Thyroid gland (tissue), 4 donors: ENCODE data around the gene CDC26. TPM values are rescaled to one million over a fixed set of nuclear protein-coding genes. Genes with fewer than 3 reads are reported as not detected.

Experiments
- DNase-seq, 2 donors: peaks; one replicate each; pipeline ENCODE4 v3.0.0-alpha.2; 2019
- H3K27ac ChIP-seq, 3 donors: fragments of 200-600 bp; sonication (generic); 1 replicate in 2 of 3; 2 replicates in 1 of 3; pipeline ENCODE4 v1.5.1; 2016 to 2019; ENCODE audit warnings: mild to moderate bottlenecking in 1 of 3, moderate library complexity in 1 of 3
- H3K27me3 ChIP-seq: fragments of 200-600 bp; sonication (generic); one replicate; pipeline ENCODE4 v1.5.1; 2019
- H3K36me3 ChIP-seq, 2 donors: fragments of 200-600 bp; sonication (generic); one replicate each; pipeline ENCODE4 v1.5.1; 2016 to 2019
- H3K4me1 ChIP-seq, 2 donors: fragments of 200-600 bp; sonication (generic); one replicate each; pipeline ENCODE4 v1.5.1; 2017 to 2019
- H3K4me3 ChIP-seq, 3 donors: fragments of 200-600 bp; sonication (generic); replicated peaks in 1 of 3; 1 replicate in 2 of 3; 2 replicates in 1 of 3; pipeline ENCODE4 v1.5.1; 2016; ENCODE audit warnings: mild to moderate bottlenecking in 1 of 3
- H3K9me3 ChIP-seq: fragments of 200-600 bp; sonication (generic); one replicate; pipeline ENCODE4 v1.5.1; 2017
- CTCF ChIP-seq, 6 experiments: fragments of 200-600 bp in 3 of 6; fragments of 450-650 bp in 3 of 6; sonication (generic) in 3 of 6; IDR thresholded peaks; one replicate each; pipeline ENCODE4 v1.5.1; 2016 to 2019; ENCODE audit warnings: antibody characterized with exemption in 6 of 6, mild to moderate bottlenecking in 2 of 6, inconsistent platforms in 1 of 6, moderate library complexity in 1 of 6
- POLR2A ChIP-seq, 2 donors: fragments of 450-650 bp; IDR thresholded peaks; one replicate each; pipeline ENCODE4 v1.6.1; 2017; ENCODE audit warnings: antibody characterized with exemption in 2 of 2, mild to moderate bottlenecking in 2 of 2, moderate library complexity in 1 of 2
- WGBS, 2 donors: methylation state at CpG; one replicate each; pipeline ENCODE4 v1.1.5; 2017; 5-methylcytosine and 5-hydroxymethylcytosine counted together
- intact Hi-C: fragments of 100-400 bp; cut with DNase I; formaldehyde crosslinking; loops from one replicate; pipeline ENCODE4 v1.15.1; 2023
- total RNA-seq, 4 donors: library from RNA; depleted of rRNA; stranded (reverse); fragments of >200 nt; gene quantifications; one replicate each; pipeline ENCODE4 v1.2.3, GENCODE V29; 2016

CDC26 gene
- total RNA-seq, 4 donors from 2014 or later: 23.0 to 73.5 (median 38.3) TPM

GRCh38 chr9:113245894-113246293 lies 29.5 kb downstream of the CDC26 start:
- intact Hi-C loops: no loop called here
- Histone ChIP-seq H3K9me3 (no peaks in the 10 kb centered on the region), H3K27ac (no peak overlapping the region), H3K36me3 (no peaks in the 10 kb centered on the region), H3K4me1 (no peaks in the 10 kb centered on the region), H3K4me3 (no peak overlapping the region), H3K27me3 (no peaks in the 10 kb centered on the region)
- 92 to 93% methylated on average over 4 of the region's 4 CpGs for WGBS, 2 donors
- TF ChIP-seq CTCF (IDR thresholded peaks at IDR 0.05) (no peak), POLR2A (IDR thresholded peaks at IDR 0.05) (no peak)
- DNase-seq: no peak

GRCh38 chr9:113244556-113244955 lies 30.8 kb downstream of the CDC26 start:
- Histone ChIP-seq H3K27ac (no peak overlapping the region), H3K4me1 (no peaks in the 10 kb centered on the region), H3K9me3 (no peaks in the 10 kb centered on the region), H3K36me3 (no peaks in the 10 kb centered on the region), H3K27me3 (no peaks in the 10 kb centered on the region), H3K4me3 (no peak overlapping the region)
- DNase-seq: no peak
- intact Hi-C loops: no loop called here
- WGBS, 2 donors: 96 to 99% methylated on average over 2 of the region's 2 CpGs
- TF ChIP-seq CTCF (IDR thresholded peaks at IDR 0.05): no peak
- no peak for TF ChIP-seq POLR2A (IDR thresholded peaks at IDR 0.05)

GRCh38 chr9:113241161-113241560 lies 34.2 kb downstream of the CDC26 start:
- H3K27ac ChIP-seq: no peak overlapping the region
- 92 to 100% methylated on average over 2 of the region's 2 CpGs for WGBS, 2 donors
- H3K4me1 ChIP-seq: no peaks in the 10 kb centered on the region
- no peak for DNase-seq
- no peaks in the 10 kb centered on the region for H3K9me3 ChIP-seq
- no peaks in the 10 kb centered on the region for H3K36me3 ChIP-seq
- H3K4me3 ChIP-seq: no peak overlapping the region
- H3K27me3 ChIP-seq: no peaks in the 10 kb centered on the region
- intact Hi-C loops: no loop called here
- no peak for TF ChIP-seq CTCF (IDR thresholded peaks at IDR 0.05)
- TF ChIP-seq POLR2A (IDR thresholded peaks at IDR 0.05): no peak

GRCh38 chr9:113238859-113239232 lies 36.5 kb downstream of the CDC26 start:
- Histone ChIP-seq H3K27me3 (no peaks in the 10 kb centered on the region), H3K9me3 (no peaks in the 10 kb centered on the region), H3K4me1 (no peaks in the 10 kb centered on the region), H3K27ac (no peak overlapping the region), H3K36me3 (no peaks in the 10 kb centered on the region), H3K4me3 (no peak overlapping the region)
- no peak for TF ChIP-seq POLR2A (IDR thresholded peaks at IDR 0.05)
- TF ChIP-seq CTCF (IDR thresholded peaks at IDR 0.05): no peak
- DNase-seq: no peak
- 75 to 78% methylated on average over 4 of the region's 4 CpGs for WGBS, 2 donors
- intact Hi-C loops: no loop called here

GRCh38 chr9:113238202-113238858 lies 37.0 kb downstream of the CDC26 start:
- WGBS, 2 donors: 89 to 91% methylated on average over 10 of the region's 10 CpGs
- no peaks in the 10 kb centered on the region for H3K4me1 ChIP-seq
- no peak overlapping the region for H3K4me3 ChIP-seq
- intact Hi-C loops: no loop called here
- TF ChIP-seq POLR2A (IDR thresholded peaks at IDR 0.05) (no peak), CTCF (IDR thresholded peaks at IDR 0.05) (no peak)
- DNase-seq: no peak
- H3K27ac ChIP-seq: no peak overlapping the region
- no peaks in the 10 kb centered on the region for H3K27me3 ChIP-seq
- H3K36me3 ChIP-seq: no peaks in the 10 kb centered on the region
- H3K9me3 ChIP-seq: no peaks in the 10 kb centered on the region
